ENCODE measurements around the gene RPL32.

The RPL32 gene

GRCh38 chr3:12878141-12878574 lies 36.8 kb upstream of the RPL32 start:
- peak overlapping the region in 1 of 3 experiments; percentile 8 for H3K4me3 Mint-ChIP-seq
- no peaks in the 10 kb centered on the region for H3K36me3 Mint-ChIP-seq (ENCODE audit: low read depth)
- H3K27me3 Mint-ChIP-seq (ENCODE audit: low read depth): peaks cover 11% of the 10 kb centered on the region
- H3K4me1 Mint-ChIP-seq: peaks cover 6% of the 10 kb centered on the region
- H3K27ac Mint-ChIP-seq: peak overlapping the region in 1 of 3 experiments; percentile 26
- no peak for TF ChIP-seq CTCF (IDR thresholded peaks at IDR 0.05; ENCODE audit: unreplicated experiment in 3 of 3)
- H3K9me3 Mint-ChIP-seq: no peaks in the 10 kb centered on the region

- Mint-ChIP-seq H3K4me1 (peaks cover 7% of the 10 kb centered on the region), H3K9me3 (no peaks in the 10 kb centered on the region), H3K36me3 (ENCODE audit: low read depth) (no peaks in the 10 kb centered on the region), H3K27me3 (ENCODE audit: low read depth) (peaks cover 11% of the 10 kb centered on the region), H3K27ac (no peak overlapping the region), H3K4me3 (peak overlapping the region in 1 of 3 experiments; percentile 23)
- TF ChIP-seq CTCF (IDR thresholded peaks at IDR 0.05; ENCODE audit: unreplicated experiment in 3 of 3): no peak
Observed at GRCh38 chr3:12877040-12877439, 35.7 kb upstream of the RPL32 start.

GRCh38 chr3:12875857-12876836 lies 34.8 kb upstream of the RPL32 start:
- H3K4me1 Mint-ChIP-seq: peaks cover 16% of the 10 kb centered on the region
- H3K27me3 Mint-ChIP-seq (ENCODE audit: low read depth): peaks cover 18% of the 10 kb centered on the region
- H3K4me3 Mint-ChIP-seq: peak overlapping the region in 2 of 3 experiments; percentile 23 to 66
- no peak overlapping the region for H3K27ac Mint-ChIP-seq
- no peaks in the 10 kb centered on the region for H3K9me3 Mint-ChIP-seq
- no peaks in the 10 kb centered on the region for H3K36me3 Mint-ChIP-seq (ENCODE audit: low read depth)
- TF ChIP-seq CTCF (IDR thresholded peaks at IDR 0.05; ENCODE audit: unreplicated experiment in 3 of 3): peak in 1 of 3 experiments; percentile 41

- H3K27me3 Mint-ChIP-seq (ENCODE audit: low read depth): peaks cover 35% of the 10 kb centered on the region
- H3K36me3 Mint-ChIP-seq (ENCODE audit: low read depth): no peaks in the 10 kb centered on the region
- H3K4me1 Mint-ChIP-seq: peaks cover 34% of the 10 kb centered on the region
- H3K9me3 Mint-ChIP-seq: no peaks in the 10 kb centered on the region
- H3K27ac Mint-ChIP-seq: no peak overlapping the region
- TF ChIP-seq CTCF (IDR thresholded peaks at IDR 0.05; ENCODE audit: unreplicated experiment in 3 of 3): no peak
- no peak overlapping the region for H3K4me3 Mint-ChIP-seq
Observed at GRCh38 chr3:12871404-12871983, 30.1 kb upstream of the RPL32 start.

- H3K27me3 Mint-ChIP-seq (ENCODE audit: low read depth): peaks cover 35% of the 10 kb centered on the region
- H3K4me3 Mint-ChIP-seq: no peak overlapping the region
- TF ChIP-seq CTCF (IDR thresholded peaks at IDR 0.05; ENCODE audit: unreplicated experiment in 3 of 3): no peak
- H3K4me1 Mint-ChIP-seq: peaks cover 34% of the 10 kb centered on the region
- H3K9me3 Mint-ChIP-seq: no peaks in the 10 kb centered on the region
- no peaks in the 10 kb centered on the region for H3K36me3 Mint-ChIP-seq (ENCODE audit: low read depth)
- H3K27ac Mint-ChIP-seq: no peak overlapping the region
Observed at GRCh38 chr3:12870942-12871341, 29.6 kb upstream of the RPL32 start.

All from nephron (organoid).